Islet precursor cell (in vitro differentiated cells): ENCODE data around the gene BANP.
A peak's percentile ranks its signal among the peaks of the same experiment; 100 is the strongest.
"Not testable (repeated sequence)": the region's sequence is repeated elsewhere in the genome, so short reads cannot be mapped to it uniquely, and the experiment has no call there.

Experiments
- DNase-seq: peaks from one replicate; pipeline ENCODE4 v3.0.0-alpha.2; 2018

The BANP gene

GRCh38 chr16:88089071-88089470 lies 137.8 kb downstream of the BANP start:
- DNase-seq = not testable (repeated sequence)

- not testable (repeated sequence) for DNase-seq
These were observed 138.6 kb downstream of the BANP start for GRCh38 chr16:88089632-88090376.

GRCh38 chr16:88090377-88091175 lies 139.3 kb downstream of the BANP start:
- not testable (repeated sequence) for DNase-seq

GRCh38 chr16:88091221-88091971 lies 140.2 kb downstream of the BANP start:
- DNase-seq = peak; percentile 86

GRCh38 chr16:88091972-88092302 lies 140.7 kb downstream of the BANP start:
- DNase-seq = not testable (repeated sequence)

GRCh38 chr16:88092791-88093555 lies 141.7 kb downstream of the BANP start:
- not testable (repeated sequence) for DNase-seq

GRCh38 chr16:88093556-88094252 lies 142.5 kb downstream of the BANP start:
- DNase-seq = not testable (repeated sequence)

- not testable (repeated sequence) for DNase-seq
These were observed 143.0 kb downstream of the BANP start for GRCh38 chr16:88094253-88094575.

- not testable (repeated sequence) for DNase-seq
These were observed 143.7 kb downstream of the BANP start for GRCh38 chr16:88094900-88095299.

GRCh38 chr16:88096659-88097058 lies 145.4 kb downstream of the BANP start:
- not testable (repeated sequence) for DNase-seq

- DNase-seq = not testable (repeated sequence)
These were observed 147.7 kb downstream of the BANP start for GRCh38 chr16:88098731-88099562.

GRCh38 chr16:88099563-88099890 lies 148.3 kb downstream of the BANP start:
- DNase-seq = no peak

GRCh38 chr16:88099956-88100355 lies 148.7 kb downstream of the BANP start:
- not testable (repeated sequence) for DNase-seq

GRCh38 chr16:88100801-88101622 lies 149.8 kb downstream of the BANP start:
- not testable (repeated sequence) for DNase-seq

GRCh38 chr16:88101623-88102105 lies 150.4 kb downstream of the BANP start:
- not testable (repeated sequence) for DNase-seq

- DNase-seq = no peak
These were observed 151.4 kb downstream of the BANP start for GRCh38 chr16:88102597-88102996.

GRCh38 chr16:88103011-88103410 lies 151.8 kb downstream of the BANP start:
- no peak for DNase-seq

- no peak for DNase-seq
These were observed 152.5 kb downstream of the BANP start for GRCh38 chr16:88103581-88104188.

GRCh38 chr16:88104363-88104762 lies 153.1 kb downstream of the BANP start:
- not testable (repeated sequence) for DNase-seq
